Measurements from ENCODE around the gene IDI1.

DNA sequence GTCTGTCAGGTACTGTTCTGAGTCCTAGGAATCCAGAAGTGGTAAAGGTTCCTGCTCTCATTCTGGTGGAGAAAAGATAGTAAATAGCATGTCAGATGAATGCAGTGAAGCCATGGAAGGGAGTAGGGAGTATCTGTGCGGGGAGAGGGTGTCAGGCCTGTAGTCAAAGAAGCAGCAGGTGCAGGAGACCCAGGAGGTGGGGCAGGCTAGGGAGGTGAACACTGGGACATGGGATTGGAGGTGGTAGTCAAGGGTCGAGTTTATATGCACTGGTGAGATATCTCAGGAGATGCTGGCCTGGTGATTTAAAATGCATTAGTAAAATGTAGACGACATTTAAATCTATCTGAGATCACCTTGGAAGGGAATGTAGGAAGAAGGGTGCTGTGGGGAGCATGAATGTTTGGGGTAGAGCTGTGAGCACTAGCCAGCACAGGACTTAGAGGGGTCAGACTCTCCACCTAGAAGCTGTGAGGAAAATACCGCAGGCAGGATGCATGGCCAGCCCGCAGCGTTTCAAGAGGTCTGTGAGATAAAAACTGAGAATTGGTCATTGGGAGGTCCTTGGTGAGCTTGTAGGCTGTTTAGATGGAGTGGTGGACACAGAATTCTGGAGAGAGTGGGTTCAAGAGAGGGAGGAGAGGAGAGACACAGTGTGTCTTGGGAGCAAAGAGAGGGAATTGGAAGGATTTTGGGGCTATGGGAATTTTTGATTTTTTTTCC lies 53.9 kb downstream of the IDI1 start:
- TF ChIP-seq, protein P1, sequence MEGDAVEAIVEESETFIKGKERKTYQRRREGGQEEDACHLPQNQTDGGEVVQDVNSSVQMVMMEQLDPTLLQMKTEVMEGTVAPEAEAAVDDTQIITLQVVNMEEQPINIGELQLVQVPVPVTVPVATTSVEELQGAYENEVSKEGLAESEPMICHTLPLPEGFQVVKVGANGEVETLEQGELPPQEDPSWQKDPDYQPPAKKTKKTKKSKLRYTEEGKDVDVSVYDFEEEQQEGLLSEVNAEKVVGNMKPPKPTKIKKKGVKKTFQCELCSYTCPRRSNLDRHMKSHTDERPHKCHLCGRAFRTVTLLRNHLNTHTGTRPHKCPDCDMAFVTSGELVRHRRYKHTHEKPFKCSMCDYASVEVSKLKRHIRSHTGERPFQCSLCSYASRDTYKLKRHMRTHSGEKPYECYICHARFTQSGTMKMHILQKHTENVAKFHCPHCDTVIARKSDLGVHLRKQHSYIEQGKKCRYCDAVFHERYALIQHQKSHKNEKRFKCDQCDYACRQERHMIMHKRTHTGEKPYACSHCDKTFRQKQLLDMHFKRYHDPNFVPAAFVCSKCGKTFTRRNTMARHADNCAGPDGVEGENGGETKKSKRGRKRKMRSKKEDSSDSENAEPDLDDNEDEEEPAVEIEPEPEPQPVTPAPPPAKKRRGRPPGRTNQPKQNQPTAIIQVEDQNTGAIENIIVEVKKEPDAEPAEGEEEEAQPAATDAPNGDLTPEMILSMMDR (IDR thresholded peaks at IDR 0.05; ENCODE audit: low read depth, low read length, poor library complexity, severe bottlenecking): no peak
- no peak for TF ChIP-seq EZH2phosphoT487 (IDR thresholded peaks at IDR 0.05; ENCODE audit: borderline replicate concordance, low read length)

All from DOHH2 (cell line).